ENCODE results near the gene STK38L. TPM values are rescaled to one million over a fixed set of nuclear protein-coding genes. Genes with fewer than 3 reads are reported as not detected.

The STK38L gene
- total and polyA plus RNA-seq, 2 of the 8 experiments (the other 6 are each of a cell fraction or from before 2014, with no cell fraction given) = 8.1 to 63.6 TPM

DNA sequence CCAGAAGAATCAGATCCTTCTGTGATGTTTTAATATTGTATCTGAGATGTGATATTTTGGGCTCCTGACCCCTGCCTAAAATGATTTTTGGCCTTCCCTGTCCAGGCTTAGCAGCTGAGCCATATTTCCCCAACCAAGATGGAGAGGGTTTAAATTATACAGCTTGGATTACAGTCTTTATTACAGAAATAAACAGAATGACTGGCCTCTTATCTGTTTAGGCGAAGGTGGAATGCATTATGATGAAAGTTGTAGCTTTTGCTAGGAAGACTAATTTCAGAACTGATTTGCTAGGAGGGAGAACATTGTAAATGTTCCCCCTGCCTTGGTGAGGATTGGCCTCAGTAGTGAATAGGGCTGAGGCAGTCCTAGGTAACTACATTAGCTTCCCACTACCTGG, 111.9 kb downstream of the STK38L start (continued):
- TF ChIP-seq YY1 (IDR thresholded peaks at IDR 0.05; ENCODE audit: low read depth, low read length) = no peak
- TF ChIP-seq, protein P1, sequence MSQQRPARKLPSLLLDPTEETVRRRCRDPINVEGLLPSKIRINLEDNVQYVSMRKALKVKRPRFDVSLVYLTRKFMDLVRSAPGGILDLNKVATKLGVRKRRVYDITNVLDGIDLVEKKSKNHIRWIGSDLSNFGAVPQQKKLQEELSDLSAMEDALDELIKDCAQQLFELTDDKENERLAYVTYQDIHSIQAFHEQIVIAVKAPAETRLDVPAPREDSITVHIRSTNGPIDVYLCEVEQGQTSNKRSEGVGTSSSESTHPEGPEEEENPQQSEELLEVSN (IDR thresholded peaks at IDR 0.05) = no peak
- TF ChIP-seq POLR2AphosphoS5 (IDR thresholded peaks at IDR 0.05; ENCODE audit: low read depth, low read length) = no peak
- TF ChIP-seq KDM1A (IDR thresholded peaks at IDR 0.05; ENCODE audit: borderline replicate concordance, low read length) = no peak
- TF ChIP-seq CEBPB (IDR thresholded peaks at IDR 0.05; ENCODE audit: low read depth, low read length) = no peak
- no peak for TF ChIP-seq RBBP5 (IDR thresholded peaks at IDR 0.05; ENCODE audit: borderline replicate concordance, low read depth, low read length)
- TF ChIP-seq CTBP2 (IDR thresholded peaks at IDR 0.05; ENCODE audit: borderline replicate concordance, insufficient read depth, insufficient read length, low read length) = no peak

Measured in H1 (cell line).